Activated CD8-positive, alpha-beta memory T cell treated with anti-CD3 and anti-CD28 coated beads for 48 hours (primary cell): ENCODE measurements around the gene SRGAP2B.
"Not testable (repeated sequence)": the region's sequence is repeated elsewhere in the genome, so short reads cannot be mapped to it uniquely, and the experiment has no call there.

Source experiments
- DNase-seq, 3 experiments: peaks; one replicate each; pipeline ENCODE4 v3.0.0-alpha.2; 2020; ENCODE audit warnings: low read depth in 2 of 3, low spot score in 2 of 3

SRGAP2B gene

DNA sequence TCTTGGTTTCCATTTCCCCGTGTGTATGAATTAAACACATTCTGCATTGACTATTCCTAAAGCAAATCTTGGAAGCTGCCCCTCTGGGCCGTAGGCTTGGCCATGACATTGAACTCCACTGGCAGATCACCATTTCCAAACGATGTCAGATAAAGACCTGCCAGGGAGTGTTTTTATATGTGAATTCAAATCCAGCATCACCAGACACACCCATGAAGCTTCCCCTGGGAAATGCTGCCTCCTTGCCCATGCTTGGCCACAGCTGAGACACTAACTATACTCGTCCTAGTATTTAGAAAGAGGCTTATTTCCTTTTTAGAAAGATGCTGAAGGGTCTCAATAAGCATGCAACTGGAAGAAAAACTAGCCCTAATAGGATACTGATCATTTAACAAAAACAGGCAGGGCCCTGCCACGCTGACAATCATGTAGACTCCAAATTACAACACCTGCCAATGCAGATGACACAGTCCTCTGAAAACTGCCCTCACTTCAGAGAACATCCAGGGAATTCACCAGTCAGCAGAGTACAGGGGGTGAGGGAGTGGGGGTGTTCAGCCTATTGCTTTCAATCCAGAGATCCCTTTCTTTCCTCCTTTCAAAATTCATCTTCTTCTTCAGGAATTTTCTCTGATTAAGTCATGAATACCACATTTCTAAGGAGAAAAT lies 94.9 kb downstream of the SRGAP2B start:
- DNase-seq = not testable (repeated sequence)

DNA sequence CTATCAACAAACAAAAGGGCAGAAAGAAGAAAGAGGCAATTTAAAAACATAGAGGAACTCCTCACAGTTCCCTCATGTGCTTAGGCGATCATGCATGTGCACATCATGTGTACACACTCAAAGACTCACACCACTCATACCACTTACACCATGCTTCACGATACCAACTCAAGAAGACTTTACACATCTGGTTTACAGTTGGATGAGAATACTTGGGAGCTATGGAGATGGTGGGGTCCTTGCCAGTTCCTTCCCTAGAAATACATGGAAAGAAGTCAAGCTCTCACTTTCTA lies 96.2 kb downstream of the SRGAP2B start:
- not testable (repeated sequence) for DNase-seq

DNA sequence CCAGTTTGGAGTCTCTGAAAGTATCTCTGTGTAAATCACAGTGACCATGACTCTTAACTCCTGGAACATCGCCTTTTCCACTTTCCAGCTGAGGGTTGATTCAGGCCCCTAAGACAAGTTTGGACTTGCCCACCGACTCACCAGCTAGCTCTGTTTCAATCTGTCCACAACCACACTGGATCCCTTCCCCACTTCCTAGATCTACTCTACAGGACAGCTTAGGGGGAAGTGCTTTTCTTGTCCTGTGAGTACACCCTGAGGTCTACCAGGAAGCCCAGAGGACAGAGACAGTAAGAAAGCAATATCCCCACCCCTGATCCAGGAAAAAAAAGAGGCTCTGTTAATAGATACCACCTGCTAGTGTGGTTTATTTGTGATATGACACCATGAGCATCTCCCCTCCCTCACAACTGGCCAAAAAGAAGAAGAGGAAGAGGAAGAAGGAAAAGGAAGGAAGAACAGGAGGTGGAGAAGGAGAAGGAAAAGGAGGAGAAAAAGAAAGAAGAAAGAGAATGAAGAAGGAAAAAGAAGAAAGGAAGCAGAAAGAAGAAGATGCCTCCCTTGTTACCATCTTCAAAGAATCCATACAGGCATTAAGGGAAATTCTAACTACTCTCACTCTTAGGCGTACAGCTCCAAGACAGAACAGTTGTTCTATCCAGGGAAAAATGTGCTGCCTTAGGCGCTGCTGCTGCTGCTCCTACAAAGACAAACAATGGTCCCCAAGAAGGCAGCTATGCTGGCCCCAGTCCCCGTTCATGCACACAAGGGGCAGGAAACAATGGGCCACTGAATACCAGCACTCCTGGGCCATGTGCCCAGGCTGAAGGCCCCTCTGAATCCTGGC lies 96.8 kb downstream of the SRGAP2B start:
- not testable (repeated sequence) for DNase-seq

DNA sequence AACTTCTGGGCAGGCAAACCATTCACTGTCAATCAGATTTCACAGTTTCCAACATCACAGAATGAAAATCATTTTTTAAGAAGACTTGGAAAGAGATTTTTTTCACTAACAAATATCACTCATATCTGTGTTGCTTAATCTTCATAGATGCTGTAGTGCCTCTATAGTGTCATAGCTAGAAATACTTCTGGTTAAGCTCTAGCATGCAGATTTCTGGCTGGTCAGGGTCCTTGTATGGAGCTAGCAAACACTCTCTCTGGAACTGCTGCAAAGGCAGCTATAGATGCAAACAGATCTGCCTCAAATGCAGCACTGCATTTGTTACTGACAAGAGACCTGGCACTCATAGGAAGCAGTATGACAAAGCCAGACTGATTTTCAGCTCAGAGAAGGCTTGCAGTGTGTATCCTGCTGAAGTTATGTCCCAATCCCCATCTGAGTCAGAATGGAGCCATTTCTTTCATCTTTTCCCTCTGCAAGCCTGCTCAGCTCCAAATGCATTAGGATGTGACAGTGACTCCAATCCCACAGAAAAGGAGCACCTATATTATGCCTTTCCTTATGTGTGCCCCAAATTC lies 99.2 kb downstream of the SRGAP2B start:
- not testable (repeated sequence) for DNase-seq

DNA sequence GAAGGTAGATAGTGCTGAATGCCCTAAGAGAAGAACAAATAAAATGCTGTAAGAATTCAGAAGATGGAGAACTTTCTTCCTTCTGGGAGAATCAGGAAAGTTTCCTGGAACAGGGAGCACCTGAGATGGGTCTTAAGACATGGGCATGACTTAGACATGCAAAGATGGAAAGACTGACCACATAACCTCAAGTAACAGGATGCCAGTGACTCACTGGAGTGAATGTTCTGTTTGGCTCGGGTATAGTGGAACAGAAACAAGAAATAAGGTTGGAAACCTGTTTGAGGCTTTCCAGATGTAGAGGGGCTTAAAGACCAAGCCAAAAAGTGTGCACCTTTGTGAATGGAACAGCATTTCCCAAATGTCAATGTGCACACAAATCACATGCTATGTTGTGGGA lies 102.2 kb downstream of the SRGAP2B start:
- DNase-seq = not testable (repeated sequence)

DNA sequence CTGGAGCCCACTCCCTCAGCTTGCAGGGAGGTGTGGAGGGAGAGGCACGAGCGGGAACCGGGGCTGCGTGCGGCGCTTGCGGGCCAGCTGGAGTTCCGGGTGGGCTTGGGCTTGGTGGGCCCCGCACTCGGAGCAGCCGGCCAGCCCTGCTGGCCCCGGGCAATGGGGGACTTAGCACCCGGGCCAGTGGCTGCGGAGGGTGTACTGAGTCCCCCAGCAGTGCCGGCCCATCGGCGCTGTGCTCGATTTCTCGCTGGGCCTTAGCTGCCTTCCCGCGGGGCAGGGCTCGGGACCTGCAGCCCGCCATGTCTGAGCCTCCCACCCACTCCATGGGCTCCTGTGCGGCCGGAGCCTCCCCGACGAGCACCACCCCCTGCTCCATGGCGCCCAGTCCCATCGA lies 104.5 kb downstream of the SRGAP2B start:
- DNase-seq = not testable (repeated sequence)

DNA sequence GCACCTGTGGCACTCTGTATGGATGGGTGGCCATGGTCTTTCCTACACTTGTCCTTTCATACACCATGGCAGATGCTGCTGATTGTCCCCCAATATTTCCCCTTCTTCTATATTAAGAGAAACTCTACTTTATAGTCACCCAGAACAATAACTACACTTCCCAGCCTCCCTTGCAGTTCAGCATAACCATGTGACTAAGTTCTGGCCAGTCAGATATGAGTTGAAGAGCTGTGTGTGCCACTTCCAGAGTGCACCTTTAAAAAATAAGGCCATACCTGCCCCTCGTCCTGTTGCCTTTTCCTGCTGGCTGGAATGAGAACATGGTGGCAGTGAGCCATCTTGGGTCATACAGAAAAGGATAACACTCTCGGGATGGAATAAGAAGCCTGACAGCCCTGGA lies 108.0 kb downstream of the SRGAP2B start:
- DNase-seq = not testable (repeated sequence)

DNA sequence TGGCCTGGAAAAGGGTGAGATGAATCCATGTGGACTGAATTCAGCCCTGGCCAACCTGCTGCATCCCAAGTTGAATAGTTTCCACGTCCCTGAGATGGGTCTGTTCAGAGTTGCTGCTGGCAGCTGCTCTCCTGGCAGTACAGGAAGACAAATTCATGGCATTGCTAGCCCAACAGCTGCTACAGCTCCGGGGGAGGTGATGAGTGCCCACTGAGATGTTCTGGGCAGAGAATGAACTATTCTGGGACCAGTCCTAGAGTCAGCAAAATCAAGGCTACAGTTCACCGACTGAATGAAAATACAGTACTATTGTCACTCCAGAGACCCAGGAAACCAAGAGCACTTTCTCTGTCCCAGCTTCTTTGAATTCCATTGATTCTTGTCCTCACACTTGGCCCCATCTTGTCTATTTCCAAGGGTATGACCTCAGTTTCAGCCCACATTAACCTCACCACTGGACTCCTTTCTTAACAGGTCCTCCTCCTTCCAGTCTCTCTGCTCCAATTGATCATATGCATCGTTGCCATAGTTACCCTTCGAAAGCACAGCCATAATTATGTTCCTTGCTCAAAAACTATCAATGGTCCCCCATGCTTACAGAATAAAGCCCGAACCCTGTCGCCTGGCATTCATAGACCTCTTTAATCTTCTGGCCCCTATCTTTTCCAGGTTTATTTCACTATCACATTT lies 108.8 kb downstream of the SRGAP2B start:
- not testable (repeated sequence) for DNase-seq

DNA sequence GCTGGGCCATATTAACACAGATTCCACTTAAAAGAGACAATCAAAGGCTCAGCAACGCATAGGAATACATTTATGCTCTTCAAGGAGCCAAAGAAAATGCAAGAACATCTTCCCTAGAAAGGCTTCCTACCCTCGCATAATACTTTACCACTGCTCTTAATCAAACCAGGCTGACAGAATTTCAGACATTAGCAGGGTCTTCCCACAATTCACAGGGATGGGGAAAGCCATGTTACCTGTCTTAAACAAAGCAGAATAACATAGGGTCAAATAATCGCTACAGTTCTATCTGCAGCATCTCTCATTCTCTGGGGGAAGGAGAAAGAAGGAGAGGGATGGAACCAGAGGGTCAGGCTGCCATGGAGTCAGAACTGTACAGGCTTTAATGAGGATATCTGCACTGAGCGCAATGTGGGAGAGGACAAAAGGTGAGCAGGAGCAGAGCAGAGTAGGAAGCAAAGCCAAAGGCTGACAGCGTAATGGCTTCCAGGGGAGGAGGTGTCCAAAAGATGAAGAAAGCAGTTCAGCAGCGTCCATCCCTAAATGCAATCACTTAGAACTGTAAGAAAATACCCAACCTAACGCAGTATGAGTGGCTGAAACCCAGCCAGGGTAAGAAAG lies 109.5 kb downstream of the SRGAP2B start:
- not testable (repeated sequence) for DNase-seq

DNA sequence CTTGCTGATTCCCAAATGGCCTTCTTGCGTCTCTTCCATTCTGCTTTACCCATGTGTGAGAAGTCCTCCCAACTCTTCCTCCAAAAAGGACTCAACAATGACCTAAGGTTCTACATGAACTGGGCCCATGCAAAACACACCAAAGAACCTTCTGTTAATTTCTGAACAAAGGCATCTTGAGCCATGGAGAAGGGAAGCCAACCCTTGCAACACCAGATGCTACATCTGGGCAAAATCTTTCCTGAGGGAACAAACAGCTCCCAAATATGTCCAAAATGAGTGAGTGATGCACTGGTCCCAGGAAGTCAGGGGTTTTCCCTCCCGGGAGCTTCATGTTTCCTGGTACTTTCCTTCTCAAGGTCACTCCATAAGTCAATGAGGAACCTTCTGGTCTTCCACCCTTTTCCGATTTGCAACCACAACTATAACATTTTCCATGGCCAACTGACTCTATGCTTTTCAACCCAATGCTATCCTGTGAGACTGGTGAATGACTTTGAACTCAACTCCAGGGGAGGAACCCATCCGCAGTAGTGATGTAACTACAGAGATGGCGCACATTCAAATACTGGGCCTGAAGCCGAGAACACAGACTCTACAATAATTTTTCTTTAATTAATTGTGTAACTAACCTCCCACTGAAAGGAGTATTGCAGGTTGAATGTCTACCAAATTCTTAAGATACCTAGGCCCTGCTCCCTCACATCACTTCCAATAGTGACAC lies 112.2 kb downstream of the SRGAP2B start:
- not testable (repeated sequence) for DNase-seq

DNA sequence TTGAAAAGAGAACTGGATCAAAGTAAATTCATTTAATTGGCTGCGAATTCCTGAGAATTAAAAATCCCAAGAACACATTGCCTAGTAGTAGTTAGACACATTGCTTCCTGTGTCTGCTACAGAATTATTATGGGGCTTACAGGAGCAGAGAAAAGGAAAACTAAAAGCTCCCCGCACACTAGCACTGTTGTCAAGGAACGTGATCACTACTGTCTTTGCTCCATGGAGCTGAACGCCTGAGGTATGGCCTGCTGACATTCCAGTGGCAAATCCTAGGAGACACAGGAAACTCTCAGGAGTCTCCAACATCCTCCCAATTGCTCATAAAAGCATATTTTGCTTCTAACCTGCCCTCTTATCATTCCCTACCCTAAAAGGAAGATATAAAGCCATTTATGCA lies 114.0 kb downstream of the SRGAP2B start:
- DNase-seq = not testable (repeated sequence)

DNA sequence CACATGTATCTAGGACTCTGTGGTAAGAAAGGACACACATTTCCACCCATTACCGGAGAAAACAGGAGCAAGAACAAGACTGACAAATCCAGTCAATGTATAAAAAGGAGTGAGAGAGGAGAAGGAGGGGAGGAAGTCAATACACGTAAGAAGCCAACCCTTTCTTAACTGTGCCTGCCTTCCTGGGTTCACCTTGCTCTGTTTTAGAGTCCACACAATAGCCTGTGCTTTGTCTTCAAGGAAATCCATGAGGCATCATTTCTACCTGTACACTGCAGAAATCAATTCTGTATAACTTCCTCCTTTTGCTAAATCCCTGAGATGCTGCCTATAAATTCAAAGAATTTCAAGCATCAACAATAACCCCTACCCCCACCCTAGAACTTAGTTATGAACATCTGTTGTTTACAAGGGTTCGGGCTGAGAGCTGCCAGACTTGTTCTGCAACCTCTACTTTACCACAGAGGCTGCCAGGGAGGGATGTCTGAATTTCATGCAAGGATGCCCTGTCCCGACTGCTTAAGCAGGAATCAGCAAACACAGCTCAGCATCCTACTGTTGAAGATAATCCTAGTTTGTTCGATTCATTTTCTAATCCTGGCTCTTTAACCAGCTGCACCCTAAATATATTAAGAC lies 115.0 kb downstream of the SRGAP2B start:
- DNase-seq = not testable (repeated sequence)

DNA sequence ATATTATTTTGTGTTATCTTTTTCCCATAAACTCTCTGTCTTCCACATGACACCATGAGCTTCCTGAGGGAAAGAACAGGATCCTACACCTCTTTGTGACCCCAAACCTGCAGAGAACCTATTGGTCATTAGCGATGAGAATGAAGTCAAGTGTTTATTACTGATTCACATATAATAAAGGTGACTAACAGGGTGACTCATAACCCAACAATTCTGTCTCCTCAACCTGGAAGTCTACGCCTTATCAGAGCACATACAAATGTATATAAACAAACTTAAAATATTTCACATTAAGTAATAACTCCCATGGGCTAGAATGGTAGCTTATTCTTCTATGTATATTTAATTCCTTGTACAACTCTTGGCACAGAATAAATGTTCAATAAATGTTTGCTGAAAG lies 117.3 kb downstream of the SRGAP2B start:
- DNase-seq = not testable (repeated sequence)

DNA sequence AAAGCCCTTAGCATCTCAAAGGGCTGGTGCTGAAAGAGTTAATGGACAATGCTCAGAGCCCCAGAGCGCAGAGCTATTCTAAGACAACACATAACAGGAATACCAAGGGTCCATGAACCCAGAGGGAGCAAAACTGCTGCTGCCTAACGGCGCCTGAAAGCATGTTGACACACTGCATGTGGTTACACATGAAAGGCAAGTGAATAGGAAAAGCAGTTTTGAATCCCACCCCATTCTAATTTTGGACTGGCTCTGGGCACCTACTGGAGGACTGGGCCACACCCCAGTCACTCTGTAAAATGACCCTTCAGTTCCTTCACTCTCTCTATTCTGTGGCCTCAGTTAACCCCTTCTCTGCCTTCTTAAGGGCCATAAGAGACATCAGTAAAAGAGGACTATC lies 123.2 kb downstream of the SRGAP2B start:
- DNase-seq = not testable (repeated sequence)

DNA sequence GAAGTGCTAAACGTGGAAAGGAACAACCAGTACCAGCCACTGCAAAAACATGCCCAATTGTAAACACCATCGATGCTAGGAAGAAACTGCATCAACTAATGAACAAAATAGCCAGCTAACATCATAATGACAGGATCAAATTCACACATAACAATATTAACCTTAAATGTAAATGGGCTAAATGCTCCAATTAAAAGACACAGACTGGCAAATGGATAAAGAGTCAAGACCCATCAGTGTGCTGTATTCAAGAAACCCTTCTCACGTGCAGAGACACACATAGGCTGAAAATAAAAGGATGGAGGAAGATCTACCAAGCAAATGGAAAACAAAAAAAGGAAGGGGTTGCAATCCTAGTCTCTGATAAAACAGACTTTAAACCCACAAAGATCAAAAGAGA lies 128.6 kb downstream of the SRGAP2B start:
- not testable (repeated sequence) for DNase-seq

DNA sequence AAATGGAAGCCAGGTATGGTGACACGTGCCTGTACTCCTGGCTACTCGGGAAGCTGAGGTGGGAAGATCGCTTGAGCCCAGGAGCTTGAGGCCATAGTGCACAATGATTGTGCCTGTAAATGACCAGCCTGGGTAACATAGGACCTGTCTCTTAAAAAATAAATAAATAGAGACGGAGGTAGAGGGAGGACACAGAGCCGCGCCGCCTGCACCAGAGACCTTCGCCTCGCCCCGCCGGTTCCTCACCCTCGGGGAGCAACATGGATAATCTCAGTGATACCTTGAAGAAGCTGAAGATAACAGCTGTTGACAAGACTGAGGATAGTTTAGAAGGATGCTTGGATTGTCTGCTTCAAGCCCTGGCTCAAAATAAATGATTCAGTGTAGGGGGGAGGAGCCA lies 130.4 kb downstream of the SRGAP2B start:
- DNase-seq = not testable (repeated sequence)

DNA sequence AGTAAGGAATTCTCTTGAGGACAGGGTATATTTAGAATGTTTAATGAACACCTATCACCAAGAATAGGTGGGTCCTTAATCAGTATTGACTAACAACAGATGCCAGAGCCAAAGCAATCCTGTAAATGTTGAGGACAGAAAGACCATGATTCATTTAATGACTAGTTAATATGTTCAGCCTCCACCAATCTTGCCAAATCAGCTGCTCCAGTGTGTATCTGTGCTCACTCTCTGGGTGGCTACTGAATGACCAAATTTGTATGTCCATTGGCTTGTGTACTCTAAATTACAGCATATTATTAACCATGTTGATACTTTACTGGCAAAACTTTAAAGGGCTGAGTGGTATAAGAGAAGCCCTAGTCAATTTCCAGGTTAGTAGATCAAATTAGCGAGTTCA lies 130.9 kb downstream of the SRGAP2B start:
- DNase-seq = not testable (repeated sequence)

DNA sequence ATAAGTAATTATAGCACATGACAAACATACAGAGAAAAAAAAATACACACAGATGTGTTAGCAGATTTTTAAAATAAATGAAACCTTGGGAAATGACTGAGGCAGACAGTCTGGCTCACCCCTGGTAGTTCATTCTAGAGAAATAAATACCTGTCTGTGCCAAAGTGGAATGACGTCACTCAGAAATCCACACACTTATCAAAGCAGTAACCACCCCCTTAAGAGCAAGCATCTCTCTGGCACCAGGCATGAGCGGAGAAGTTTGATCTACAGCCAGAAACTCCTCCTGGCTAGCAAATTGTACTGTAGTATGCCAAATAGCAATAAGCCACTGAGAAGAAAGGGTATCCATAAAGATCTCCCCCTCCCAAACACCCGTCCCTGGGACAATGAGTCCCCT lies 131.6 kb downstream of the SRGAP2B start:
- not testable (repeated sequence) for DNase-seq

DNA sequence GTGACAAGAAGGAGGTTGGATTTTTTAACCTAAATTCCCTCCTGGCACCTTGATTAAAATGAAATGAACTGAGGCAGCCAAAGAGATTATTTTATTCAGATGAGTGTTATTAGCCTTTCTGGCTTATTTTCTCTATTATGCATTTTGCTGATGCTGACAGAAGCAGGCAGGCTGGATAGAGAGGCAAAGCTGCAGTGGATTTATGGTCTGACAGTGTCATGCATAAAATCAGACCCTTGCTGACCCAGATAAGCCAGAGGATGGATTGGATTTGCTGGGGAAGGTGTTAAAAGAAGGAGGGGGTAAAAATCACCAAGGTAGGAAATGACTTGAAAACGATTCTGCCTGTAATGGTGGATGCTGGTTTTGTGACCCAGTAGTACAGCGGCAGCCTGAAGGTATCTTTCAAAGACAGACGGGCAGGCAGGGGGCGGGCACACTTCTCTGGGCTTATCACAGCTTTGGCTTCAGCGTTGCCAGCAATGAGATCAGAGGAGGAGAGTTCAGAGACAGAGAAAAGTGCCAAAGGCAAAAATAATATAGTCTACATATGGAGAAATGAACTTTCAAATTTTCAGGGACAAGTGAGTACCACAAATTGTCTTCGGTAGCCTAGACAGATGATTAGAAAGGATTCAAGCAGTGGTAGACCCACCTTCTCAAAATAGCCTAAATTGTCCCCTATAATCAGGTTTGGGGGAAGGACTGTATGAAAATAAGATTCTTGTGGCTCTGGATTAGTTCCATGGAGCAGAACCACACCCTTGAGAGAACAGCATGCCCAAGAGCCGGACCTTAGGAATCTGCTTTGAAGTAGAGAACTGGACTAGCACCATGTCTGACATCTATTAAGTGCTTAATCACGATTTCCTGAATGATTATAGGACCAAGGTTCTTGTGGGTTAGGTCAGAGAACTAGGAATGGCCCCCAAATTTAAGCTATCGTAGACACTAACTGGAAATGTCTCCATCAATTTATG lies 133.2 kb downstream of the SRGAP2B start:
- DNase-seq = not testable (repeated sequence)
